ENCODE results near the gene TRIM2.
"Not testable (repeated sequence)": the region's sequence is repeated elsewhere in the genome, so short reads cannot be mapped to it uniquely, and the experiment has no call there.

TRIM2 gene

DNA sequence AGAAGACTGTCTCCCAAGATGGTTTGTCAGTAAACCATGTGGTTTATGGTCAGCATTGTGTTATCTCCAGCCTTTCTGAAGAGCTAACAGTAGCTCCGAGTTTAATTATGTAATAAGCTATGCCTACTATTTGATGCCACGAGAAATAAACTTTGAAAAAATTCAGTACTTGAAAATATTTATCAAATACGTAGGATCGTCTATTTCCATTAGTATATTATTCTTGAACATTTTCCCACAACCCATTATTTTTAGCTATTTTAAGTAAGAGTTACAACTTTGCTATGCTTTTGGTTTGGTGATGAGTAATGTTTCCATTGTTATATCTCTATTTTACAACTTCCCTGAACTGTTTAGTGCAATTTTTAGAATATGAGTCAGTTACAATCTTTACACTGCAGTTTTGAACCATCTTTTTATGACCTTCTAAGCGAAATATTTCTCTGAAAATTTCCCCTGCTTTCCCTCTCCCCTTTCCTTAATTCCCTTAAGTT, 44.5 kb upstream of the TRIM2 start:
- TF ChIP-seq, protein P1, sequence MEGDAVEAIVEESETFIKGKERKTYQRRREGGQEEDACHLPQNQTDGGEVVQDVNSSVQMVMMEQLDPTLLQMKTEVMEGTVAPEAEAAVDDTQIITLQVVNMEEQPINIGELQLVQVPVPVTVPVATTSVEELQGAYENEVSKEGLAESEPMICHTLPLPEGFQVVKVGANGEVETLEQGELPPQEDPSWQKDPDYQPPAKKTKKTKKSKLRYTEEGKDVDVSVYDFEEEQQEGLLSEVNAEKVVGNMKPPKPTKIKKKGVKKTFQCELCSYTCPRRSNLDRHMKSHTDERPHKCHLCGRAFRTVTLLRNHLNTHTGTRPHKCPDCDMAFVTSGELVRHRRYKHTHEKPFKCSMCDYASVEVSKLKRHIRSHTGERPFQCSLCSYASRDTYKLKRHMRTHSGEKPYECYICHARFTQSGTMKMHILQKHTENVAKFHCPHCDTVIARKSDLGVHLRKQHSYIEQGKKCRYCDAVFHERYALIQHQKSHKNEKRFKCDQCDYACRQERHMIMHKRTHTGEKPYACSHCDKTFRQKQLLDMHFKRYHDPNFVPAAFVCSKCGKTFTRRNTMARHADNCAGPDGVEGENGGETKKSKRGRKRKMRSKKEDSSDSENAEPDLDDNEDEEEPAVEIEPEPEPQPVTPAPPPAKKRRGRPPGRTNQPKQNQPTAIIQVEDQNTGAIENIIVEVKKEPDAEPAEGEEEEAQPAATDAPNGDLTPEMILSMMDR (IDR thresholded peaks at IDR 0.05), result no peak
- Histone ChIP-seq H3K4me1 (no peaks in the 10 kb centered on the region), H2AFZ (no peak overlapping the region), H3K27me3 (ENCODE audit: control insufficient read depth, insufficient read depth, low read length) (no peaks in the 10 kb centered on the region), H3K9me3 (ENCODE audit: control insufficient read depth, low read length) (no peaks in the 10 kb centered on the region), H3K9ac (no peak overlapping the region), H3K36me3 (ENCODE audit: control insufficient read depth, insufficient read depth, low read length) (no peaks in the 10 kb centered on the region), H3K4me3 (ENCODE audit: low read depth, low read length) (no peak overlapping the region), H3K4me2 (ENCODE audit: low read length) (no peak overlapping the region), H3K27ac (no peak overlapping the region), H3K79me2 (no peaks in the 10 kb centered on the region)

DNA sequence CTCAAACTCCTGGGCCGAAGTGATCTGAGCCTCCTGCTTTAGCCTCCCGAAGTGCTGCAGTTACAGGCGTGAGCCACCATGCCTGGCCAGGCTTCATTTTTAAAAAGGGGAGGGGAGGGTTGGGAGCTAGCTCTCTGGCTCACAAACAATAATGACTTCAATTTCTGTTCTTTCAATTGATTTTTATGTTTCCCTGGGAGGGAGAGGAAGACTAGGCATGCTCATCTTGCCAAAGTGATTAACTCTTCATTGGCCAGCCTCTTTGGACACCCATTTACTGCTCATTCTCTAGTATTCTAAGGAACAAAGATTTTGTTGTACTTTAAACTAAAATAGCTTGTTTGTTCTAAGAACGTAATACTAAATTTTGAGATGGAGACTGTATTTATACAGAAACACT, 43.4 kb upstream of the TRIM2 start:
- Histone ChIP-seq H3K27ac (no peak overlapping the region), H2AFZ (no peak overlapping the region), H3K79me2 (no peaks in the 10 kb centered on the region), H3K9me3 (ENCODE audit: control insufficient read depth, low read length) (no peaks in the 10 kb centered on the region), H3K9ac (no peak overlapping the region), H3K27me3 (ENCODE audit: control insufficient read depth, insufficient read depth, low read length) (no peaks in the 10 kb centered on the region), H3K36me3 (ENCODE audit: control insufficient read depth, insufficient read depth, low read length) (no peaks in the 10 kb centered on the region), H3K4me3 (ENCODE audit: low read depth, low read length) (no peak overlapping the region), H3K4me2 (ENCODE audit: low read length) (no peak overlapping the region), H3K4me1 (no peaks in the 10 kb centered on the region)
- TF ChIP-seq, protein P1 (IDR thresholded peaks at IDR 0.05), result no peak

DNA sequence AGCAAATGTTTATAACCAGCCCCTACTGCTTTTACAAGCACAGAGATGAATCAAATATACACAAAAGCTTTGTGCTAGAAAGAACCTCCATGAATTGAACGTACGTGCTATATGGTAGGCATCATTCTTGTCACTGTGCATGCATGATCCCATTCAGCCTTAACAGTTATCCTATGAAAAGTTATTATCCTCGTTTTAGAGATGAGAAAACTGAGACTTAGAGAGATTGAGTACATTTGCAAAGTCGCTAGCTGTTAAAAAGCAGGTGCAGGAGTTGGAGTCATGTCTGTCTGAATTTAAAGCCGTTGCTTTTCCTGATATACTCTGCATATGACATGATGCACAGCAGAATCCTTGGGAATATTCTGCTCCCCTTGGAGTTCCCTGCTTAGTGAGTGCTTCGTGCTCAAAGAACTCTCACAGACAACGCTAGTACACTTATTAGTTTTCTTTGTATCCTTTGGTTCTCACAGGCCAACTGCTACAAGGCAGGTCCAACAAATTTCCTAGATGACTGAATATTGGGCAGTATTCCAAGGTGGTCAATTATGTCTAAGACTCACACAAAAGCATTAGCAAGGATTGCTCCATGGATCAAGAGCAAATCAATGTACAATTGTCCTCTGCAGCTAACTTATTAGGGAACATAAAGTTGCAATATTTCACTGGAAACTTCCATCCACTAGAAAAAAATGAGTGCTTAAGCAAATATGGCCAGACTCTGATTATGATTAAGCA, 42.8 kb upstream of the TRIM2 start:
- no peak overlapping the region for H3K27ac ChIP-seq
- no peaks in the 10 kb centered on the region for H3K27me3 ChIP-seq (ENCODE audit: control insufficient read depth, insufficient read depth, low read length)
- H2AFZ ChIP-seq, result no peak overlapping the region
- no peak overlapping the region for H3K4me3 ChIP-seq (ENCODE audit: low read depth, low read length)
- no peak overlapping the region for H3K4me2 ChIP-seq (ENCODE audit: low read length)
- H3K9ac ChIP-seq, result no peak overlapping the region
- H3K79me2 ChIP-seq, result no peaks in the 10 kb centered on the region
- no peaks in the 10 kb centered on the region for H3K4me1 ChIP-seq
- TF ChIP-seq, protein P1 (IDR thresholded peaks at IDR 0.05), result no peak
- no peaks in the 10 kb centered on the region for H3K36me3 ChIP-seq (ENCODE audit: control insufficient read depth, insufficient read depth, low read length)
- no peaks in the 10 kb centered on the region for H3K9me3 ChIP-seq (ENCODE audit: control insufficient read depth, low read length)

DNA sequence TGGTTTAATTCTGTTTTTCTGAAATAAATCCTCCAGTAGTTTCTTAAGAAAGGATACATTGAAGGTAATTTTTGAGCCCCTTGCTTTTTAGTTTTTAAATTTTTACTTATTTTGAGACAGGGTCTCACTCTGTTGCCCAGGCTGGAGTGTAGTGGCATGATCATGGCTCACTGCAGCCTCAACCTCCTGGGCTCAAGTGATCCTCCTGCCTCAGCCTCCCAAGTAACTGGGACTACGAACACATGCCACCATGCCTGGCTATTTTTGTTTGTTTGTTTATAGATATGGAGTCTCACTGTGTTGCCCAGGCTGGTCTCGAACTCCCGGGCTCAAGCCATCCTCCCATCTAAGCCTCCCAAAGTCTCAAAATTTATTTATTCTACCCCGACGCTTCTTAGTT, 39.0 kb upstream of the TRIM2 start:
- not testable (repeated sequence) for H3K9me3 ChIP-seq (ENCODE audit: control insufficient read depth, low read length); H3K9ac ChIP-seq; H3K4me1 ChIP-seq; H3K4me2 ChIP-seq (ENCODE audit: low read length); H3K36me3 ChIP-seq (ENCODE audit: control insufficient read depth, insufficient read depth, low read length); H3K4me3 ChIP-seq (ENCODE audit: low read depth, low read length); H2AFZ ChIP-seq; H3K27ac ChIP-seq; H3K27me3 ChIP-seq (ENCODE audit: control insufficient read depth, insufficient read depth, low read length); H3K79me2 ChIP-seq

DNA sequence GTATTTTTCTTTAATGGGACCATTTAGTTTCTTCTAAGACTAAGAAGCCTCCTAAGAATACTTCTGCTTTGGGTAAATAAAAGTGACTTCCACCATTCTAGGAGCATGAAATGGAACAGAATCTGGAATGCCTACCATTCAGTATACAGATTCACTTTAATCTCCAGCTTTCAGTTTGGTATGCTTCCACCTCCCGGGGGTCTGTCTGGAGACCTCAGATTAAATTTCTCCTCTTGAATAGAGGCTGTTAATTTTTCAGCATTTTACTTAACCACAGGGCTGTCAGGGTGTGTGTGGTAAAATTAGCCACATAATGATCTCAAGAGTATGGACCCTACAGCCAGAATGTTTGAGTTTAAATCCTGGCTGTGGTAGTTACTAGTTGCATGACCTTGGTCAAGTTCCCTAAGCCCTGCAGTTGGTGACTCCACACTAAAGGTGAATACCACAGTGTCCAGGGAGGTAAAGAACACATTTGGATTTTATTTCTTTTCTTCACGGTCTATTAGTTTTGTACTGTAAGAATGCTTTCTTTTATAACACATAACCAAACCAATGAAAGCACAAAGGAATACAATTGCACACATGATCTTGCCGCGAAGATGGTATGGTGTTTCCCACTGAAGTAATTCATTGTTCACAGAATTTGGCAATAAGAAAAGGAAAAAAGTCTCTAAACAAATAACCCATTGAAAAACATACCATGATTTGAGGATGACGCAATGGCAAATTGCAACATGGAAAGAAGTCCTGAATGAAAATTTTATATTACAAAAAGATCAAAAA, 37.3 kb upstream of the TRIM2 start:
- Histone ChIP-seq H3K9ac (no peak overlapping the region), H3K4me1 (no peaks in the 10 kb centered on the region), H3K9me3 (ENCODE audit: control insufficient read depth, low read length) (no peaks in the 10 kb centered on the region), H3K79me2 (no peaks in the 10 kb centered on the region), H3K27me3 (ENCODE audit: control insufficient read depth, insufficient read depth, low read length) (no peaks in the 10 kb centered on the region), H3K27ac (no peak overlapping the region), H3K4me2 (ENCODE audit: low read length) (no peak overlapping the region), H2AFZ (no peak overlapping the region), H3K36me3 (ENCODE audit: control insufficient read depth, insufficient read depth, low read length) (no peaks in the 10 kb centered on the region), H3K4me3 (ENCODE audit: low read depth, low read length) (no peak overlapping the region)
- TF ChIP-seq, protein P1 (IDR thresholded peaks at IDR 0.05), result no peak
